Subcutaneous adipose tissue (tissue), 4 donors: ENCODE measurements around the gene MAST4. TPM values are rescaled to one million over a fixed set of nuclear protein-coding genes. Genes with fewer than 3 reads are reported as not detected.

ENCODE experiments used
- total RNA-seq, 4 donors: library from RNA; depleted of rRNA; stranded (reverse); fragments of >200 nt; gene quantifications; one replicate each; pipeline ENCODE4 v1.1.0, GENCODE V29; 2016
- TF ChIP-seq, protein P1 (sequence below): fragments of 450-650 bp; IDR thresholded peaks from one replicate; pipeline ENCODE4 v1.5.1; 2016; ENCODE audit warnings: low read depth, mild to moderate bottlenecking, control low read depth, antibody characterized with exemption, moderate library complexity

MAST4 gene
- total RNA-seq, 4 donors from 2014 or later: 35.2 to 60.7 (median 52.9) TPM

- TF ChIP-seq, protein P1, sequence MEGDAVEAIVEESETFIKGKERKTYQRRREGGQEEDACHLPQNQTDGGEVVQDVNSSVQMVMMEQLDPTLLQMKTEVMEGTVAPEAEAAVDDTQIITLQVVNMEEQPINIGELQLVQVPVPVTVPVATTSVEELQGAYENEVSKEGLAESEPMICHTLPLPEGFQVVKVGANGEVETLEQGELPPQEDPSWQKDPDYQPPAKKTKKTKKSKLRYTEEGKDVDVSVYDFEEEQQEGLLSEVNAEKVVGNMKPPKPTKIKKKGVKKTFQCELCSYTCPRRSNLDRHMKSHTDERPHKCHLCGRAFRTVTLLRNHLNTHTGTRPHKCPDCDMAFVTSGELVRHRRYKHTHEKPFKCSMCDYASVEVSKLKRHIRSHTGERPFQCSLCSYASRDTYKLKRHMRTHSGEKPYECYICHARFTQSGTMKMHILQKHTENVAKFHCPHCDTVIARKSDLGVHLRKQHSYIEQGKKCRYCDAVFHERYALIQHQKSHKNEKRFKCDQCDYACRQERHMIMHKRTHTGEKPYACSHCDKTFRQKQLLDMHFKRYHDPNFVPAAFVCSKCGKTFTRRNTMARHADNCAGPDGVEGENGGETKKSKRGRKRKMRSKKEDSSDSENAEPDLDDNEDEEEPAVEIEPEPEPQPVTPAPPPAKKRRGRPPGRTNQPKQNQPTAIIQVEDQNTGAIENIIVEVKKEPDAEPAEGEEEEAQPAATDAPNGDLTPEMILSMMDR: no peak
Observed at GRCh38 chr5:66769030-66769733, 173.0 kb downstream of the MAST4 start.

- TF ChIP-seq, protein P1: no peak
Observed at GRCh38 chr5:66769839-66770617, 173.8 kb downstream of the MAST4 start.

- TF ChIP-seq, protein P1: no peak
Observed at GRCh38 chr5:66777868-66778267, 181.7 kb downstream of the MAST4 start.

DNA sequence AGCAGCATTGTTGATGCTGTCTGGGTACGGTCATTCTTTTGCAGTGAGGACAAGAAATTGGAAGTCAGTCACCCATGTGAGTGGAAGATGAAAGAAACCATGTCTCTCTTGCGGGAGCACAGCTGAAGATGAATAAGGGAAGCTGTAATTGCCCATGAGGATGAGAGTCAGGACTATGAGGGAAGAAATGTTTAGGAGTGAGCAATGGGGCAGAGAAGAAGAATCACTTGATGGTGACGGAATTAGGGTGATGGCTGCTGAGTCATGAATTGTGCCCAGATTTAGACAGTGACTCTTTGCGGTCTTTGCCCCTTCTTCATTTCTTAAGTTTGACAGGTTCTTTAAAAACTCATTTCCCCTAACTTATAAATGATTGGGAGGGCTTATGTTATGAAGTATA, 183.3 kb downstream of the MAST4 start:
- TF ChIP-seq, protein P1: no peak

DNA sequence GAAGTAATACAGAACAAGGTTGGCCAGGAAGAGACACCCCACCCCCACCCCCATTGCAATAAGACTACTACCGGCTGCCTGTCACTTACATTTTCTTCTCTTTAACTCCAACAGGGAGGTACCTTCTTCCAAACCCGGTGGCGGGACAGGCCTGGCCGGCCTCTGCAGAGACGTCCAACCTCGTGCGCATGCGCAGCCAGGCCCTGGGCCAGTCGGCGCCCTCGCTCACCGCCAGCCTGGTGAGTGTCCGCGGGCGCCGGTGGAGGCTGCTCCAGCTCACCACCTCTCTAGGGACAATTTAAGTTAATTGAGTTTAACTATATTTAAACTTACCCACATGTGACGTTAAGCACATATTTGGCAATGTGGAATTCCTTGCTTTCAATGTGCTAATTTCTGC, 192.4 kb downstream of the MAST4 start:
- TF ChIP-seq, protein P1: no peak

GRCh38 chr5:66789434-66789833, 193.2 kb downstream of the MAST4 start:
- TF ChIP-seq, protein P1: no peak

- TF ChIP-seq, protein P1: no peak
Observed at GRCh38 chr5:66793049-66793448, 196.9 kb downstream of the MAST4 start.
